GM18909 (cell line): ENCODE data around the gene GFRA1.

Experiments
- ATAC-seq: cut with Tn5 transposase; IDR thresholded peaks from one replicate; pipeline ENCODE4 v1.9.1; 2021; ENCODE audit warnings: mild to moderate bottlenecking; ENCODE audit not compliant: unreplicated experiment, poor library complexity

GFRA1 gene

GRCh38 chr10:116245156-116245555 lies 27.9 kb downstream of the GFRA1 start:
- no peak for ATAC-seq

DNA sequence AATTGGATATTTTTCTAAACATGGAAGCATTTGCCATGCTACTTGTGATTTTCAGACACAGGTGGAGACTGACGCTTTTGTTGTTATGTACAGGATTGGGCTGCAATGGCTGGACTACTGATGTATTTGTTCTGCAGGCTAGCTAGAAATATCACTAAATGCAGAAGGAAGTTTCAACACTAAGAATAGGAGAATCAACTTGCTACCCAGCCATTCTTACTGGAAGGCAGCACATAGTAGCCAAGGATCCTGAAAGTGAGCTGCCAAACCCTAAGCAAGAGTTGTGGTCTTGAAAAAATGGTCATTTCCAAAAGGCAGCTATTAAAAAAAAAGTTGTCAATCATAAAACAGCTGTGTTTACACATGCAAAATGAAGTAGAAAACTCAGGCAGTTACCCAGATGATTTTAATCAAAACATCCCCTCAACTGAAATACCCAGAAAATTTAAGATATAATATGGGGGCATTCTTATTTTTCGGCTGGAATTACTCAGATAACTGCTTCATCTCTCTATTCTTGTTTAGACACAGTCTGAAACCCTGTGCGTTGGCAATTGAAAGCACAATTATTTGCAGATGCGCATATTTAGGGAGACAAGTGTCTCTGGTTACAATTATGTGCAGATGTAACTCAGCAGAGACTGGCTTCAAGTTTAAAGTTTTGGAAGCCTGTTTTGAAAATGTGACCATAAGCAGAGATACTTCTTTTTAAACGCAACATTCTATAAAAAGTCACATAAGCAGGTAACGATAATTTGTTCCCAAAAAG lies 31.2 kb downstream of the GFRA1 start:
- ATAC-seq, result no peak

GRCh38 chr10:116241085-116241484 lies 31.9 kb downstream of the GFRA1 start:
- no peak for ATAC-seq

GRCh38 chr10:116240157-116240950 lies 32.7 kb downstream of the GFRA1 start:
- no peak for ATAC-seq

GRCh38 chr10:116239229-116239628 lies 33.8 kb downstream of the GFRA1 start:
- no peak for ATAC-seq

DNA sequence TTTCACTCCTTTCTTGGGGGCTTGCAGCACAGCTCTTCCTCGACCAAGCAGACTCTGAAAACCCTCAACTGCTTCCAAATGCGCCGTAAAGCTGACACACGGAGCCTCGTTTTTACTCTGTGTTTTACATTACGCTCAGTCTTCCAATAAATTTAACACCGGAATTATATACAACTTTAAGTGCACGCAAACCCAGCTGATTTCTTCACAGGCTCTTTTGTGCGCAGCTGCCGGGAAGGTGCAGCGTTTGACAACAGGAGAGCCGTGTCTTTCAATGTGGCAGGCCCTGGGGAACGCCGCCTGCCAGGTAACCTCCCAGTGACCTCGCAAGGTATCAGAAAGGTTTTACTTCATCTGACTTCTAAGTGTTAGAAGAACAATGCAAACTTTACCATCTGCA lies 35.0 kb downstream of the GFRA1 start:
- ATAC-seq, result no peak

DNA sequence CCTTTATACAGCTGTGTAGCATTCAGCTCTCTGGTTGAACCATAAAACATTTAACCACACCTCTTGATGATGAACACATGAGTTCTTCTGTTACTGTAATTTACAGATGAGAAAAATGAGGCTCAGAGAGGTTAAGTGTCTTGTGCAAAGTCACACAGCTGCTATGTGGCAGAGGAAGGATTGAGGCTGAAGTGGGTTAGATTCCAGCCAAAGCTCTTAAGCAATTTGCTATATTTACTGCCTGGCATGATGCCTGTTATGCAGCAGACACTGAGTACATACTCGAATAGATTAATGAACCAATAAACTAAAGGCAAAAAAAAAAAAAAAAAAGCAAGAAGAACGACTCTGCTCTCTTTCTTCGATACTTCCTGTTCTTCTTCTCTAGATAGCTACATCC lies 35.7 kb downstream of the GFRA1 start:
- ATAC-seq, result no peak

GRCh38 chr10:116233230-116233629 lies 39.8 kb downstream of the GFRA1 start:
- ATAC-seq, result no peak

DNA sequence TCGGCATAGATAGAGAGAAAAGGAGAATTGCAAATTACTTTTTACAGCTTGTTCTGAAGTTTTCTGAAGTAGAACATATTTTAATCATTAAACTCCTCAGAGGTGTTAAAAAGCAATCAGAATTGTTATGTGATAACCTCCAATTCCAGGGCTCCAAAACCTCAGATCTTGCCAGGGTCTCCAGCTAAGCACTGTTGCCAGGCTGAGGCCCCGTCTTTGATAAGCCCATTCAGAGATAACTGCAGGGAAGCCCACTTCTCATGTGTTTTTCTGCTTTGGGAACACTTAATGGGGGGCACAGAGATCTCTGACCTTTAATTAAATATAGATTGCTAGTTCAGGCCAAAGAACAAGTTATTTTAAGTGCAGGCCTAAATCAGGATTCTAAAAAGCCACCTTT lies 40.4 kb downstream of the GFRA1 start:
- no peak for ATAC-seq

GRCh38 chr10:116226766-116227165 lies 46.2 kb downstream of the GFRA1 start:
- no peak for ATAC-seq

GRCh38 chr10:116226053-116226452 lies 47.0 kb downstream of the GFRA1 start:
- no peak for ATAC-seq

DNA sequence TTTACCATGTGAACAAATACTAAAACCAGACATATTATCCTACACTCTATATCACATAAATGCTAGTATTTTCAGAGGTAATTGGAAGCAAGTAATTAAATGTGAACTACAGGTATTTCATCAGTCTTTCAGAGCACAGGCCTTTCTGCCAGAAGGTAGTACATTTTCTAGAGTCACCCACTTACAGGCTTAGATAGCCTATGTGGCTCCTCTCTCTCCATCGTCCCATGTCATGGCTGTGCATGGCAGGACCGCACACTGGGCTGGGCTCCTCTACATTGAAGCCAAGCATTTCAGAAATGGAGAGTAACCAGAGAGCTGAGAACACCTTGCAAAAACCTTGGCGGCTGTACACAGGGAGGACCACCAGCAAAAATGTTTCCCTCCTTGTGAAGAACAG lies 49.7 kb downstream of the GFRA1 start:
- no peak for ATAC-seq

GRCh38 chr10:116221053-116221452 lies 52.0 kb downstream of the GFRA1 start:
- no peak for ATAC-seq

- no peak for ATAC-seq
Observed at GRCh38 chr10:116216676-116217075, 56.3 kb downstream of the GFRA1 start.

DNA sequence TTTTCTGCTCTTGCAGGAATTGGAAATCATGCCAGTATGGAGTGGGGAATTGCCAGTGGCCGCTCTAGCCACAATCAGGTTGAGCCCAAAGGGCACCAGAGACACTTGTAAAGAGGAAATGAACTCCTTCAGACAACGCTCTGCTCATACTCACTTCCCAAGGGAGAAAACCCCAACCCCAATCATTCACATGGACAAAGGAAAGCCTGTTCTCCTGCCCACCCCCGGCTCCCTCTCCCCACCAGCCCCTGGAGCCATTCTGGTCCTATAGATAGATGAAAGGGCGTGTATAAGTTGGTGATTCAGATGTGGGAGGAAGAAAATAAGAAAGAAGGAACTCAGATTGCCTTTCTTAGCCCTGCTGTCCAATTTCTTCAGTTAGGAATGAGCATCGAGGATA lies 57.4 kb downstream of the GFRA1 start:
- no peak for ATAC-seq

DNA sequence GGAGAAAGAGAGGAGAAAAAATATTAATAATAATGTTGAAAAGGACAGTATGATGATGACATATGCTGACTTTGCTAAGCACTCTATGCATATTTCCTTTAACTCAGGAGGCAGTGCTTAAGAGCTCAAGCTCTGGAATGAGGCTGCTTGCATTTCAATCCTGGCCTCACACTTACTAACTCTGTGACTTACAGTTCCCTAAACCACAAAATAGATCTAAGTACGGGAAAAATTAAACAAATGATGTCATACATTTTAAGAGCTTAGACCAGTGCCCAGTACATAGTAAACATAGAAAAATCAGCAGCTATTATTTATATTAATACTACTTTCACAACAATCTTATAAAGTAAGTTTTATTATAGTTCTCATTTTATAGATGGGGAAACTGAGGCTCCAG lies 61.3 kb downstream of the GFRA1 start:
- ATAC-seq, result no peak

- ATAC-seq, result no peak
Observed at GRCh38 chr10:116210588-116211346, 62.2 kb downstream of the GFRA1 start.

DNA sequence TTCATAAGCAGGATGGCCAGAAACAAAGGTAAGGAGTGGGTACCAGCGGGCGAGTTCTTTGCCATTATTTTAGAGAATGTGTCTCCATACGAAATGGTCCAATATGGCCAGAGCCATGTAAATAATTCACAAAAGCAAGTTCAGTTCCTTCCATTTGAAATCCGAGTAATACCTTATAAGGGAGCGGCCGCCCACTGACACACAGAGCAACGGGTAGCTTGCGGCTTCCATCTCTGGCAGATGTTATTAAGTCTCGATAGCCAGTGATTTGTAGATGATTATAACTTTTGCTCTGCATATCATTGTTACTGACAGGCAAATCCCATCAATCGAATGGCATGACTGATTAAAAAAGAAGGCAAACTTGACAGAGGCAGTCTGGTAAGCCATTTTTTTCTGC lies 63.2 kb downstream of the GFRA1 start:
- ATAC-seq, result no peak

DNA sequence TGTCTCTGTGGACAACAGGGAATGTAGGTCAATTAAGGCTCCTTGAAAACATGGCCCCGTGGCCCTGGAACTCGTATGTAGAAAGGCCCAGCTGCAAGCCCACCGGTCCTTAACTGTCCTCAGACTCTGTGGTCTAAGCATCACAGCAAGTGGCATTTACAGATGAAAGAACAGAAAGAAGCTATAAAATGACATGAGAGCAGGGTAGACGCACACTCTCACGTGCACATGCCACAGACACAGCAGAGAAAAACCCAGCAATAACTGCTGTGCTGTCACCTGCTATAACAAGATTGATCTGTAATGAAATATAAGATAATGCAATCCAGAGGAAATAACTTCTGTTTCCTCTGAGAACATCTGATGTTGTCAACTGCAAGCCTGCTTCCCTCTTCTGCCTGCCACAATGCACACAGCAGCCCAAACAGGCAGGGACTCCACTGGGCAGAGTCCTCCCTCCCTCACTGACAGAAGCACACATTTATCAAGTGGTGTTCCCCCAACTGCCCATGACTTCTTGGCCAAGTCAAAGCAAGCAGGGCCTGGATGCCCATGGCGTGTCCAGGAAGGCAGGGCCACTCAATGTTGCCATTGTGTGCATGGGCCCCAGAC lies 63.9 kb downstream of the GFRA1 start:
- ATAC-seq, result no peak

GRCh38 chr10:116207690-116208089 lies 65.3 kb downstream of the GFRA1 start:
- no peak for ATAC-seq

DNA sequence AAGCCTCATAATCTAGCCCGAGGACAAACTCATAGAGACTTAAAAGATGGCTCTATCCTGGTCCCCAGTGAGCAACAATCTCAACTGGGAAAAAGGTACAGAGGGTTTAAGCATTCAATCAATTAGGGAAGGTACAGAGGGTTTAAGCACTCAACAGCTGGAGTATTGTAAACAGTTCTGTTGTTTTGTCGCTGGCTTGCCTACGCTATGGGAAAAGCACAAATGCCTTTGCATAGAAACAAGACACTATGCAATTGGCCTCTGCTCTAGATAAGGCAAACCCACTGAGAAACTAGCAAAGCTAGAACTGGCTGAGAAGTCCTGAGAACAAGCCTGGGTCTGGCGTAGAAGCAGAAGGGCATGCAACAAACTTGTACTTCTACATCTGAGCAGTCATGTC lies 69.3 kb downstream of the GFRA1 start:
- ATAC-seq, result no peak
